SK-N-SH treated with all-trans-retinoic acid at 6 μM for 48 hours (cell line): ENCODE results near the gene COL4A2.

Source experiments
- GLIS3 ChIP-seq: fragments of 250-450 bp; sonication (Bioruptor Pico); IDR thresholded peaks from 2 replicates; pipeline ENCODE4 v1.5.0; 2020; ENCODE audit warnings: mild to moderate bottlenecking, moderate library complexity
- PPARA ChIP-seq: fragments of 250-450 bp; sonication (Bioruptor Pico); IDR thresholded peaks from 2 replicates; pipeline ENCODE4 v1.5.0; 2020; ENCODE audit warnings: mild to moderate bottlenecking, borderline replicate concordance
- RARB ChIP-seq: fragments of 250-450 bp; sonication (Bioruptor Pico); IDR thresholded peaks from 2 replicates; pipeline ENCODE4 v1.8.0; 2021; ENCODE audit warnings: mild to moderate bottlenecking, moderate library complexity
- SNAI2 ChIP-seq: fragments of 250-450 bp; sonication (Bioruptor Pico); IDR thresholded peaks from 2 replicates; pipeline ENCODE4 v1.5.0; 2020; ENCODE audit warnings: mild to moderate bottlenecking, moderate library complexity
- ZC3H10 ChIP-seq: fragments of 250-450 bp; sonication (Bioruptor Pico); IDR thresholded peaks from 2 replicates; pipeline ENCODE4 v1.5.1; 2021; ENCODE audit warnings: mild to moderate bottlenecking, moderate library complexity
- TF ChIP-seq, protein P1 (sequence below): fragments of 250-450 bp; sonication (Bioruptor Pico); IDR thresholded peaks from 2 replicates; pipeline ENCODE4 v1.5.1; 2020; ENCODE audit warnings: low read depth, mild to moderate bottlenecking, moderate library complexity

DNA sequence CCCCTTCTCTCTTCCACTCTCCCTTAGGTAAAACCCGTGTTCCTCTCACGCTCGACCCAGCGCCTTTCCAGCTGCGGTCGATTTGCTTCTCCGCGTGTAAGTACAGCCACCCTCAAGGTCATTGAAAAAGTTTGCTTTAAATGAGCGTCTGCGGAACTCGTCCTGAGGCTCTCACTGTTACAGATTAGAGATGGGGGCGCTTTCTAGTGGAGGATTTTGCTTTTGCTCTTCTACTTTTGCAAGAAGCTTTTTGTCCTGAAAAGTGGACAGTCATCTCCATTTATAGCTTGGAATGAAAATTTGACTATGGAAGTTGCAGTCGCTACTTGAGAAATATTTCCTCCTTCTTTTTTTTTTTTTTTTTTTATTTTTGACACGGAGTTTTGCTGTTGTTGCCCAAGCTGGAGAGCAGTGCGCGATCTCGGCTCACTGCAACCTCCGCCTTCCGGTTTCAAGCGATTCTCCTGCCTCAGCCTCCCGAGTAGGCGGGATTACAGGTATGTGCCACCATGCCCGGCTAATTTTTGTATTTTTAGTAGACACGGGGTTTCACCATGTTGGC is 255.0 kb downstream of the COL4A2 start:
- TF ChIP-seq SNAI2 (CRISPR knock-in tag): no peak
- TF ChIP-seq, protein P1, sequence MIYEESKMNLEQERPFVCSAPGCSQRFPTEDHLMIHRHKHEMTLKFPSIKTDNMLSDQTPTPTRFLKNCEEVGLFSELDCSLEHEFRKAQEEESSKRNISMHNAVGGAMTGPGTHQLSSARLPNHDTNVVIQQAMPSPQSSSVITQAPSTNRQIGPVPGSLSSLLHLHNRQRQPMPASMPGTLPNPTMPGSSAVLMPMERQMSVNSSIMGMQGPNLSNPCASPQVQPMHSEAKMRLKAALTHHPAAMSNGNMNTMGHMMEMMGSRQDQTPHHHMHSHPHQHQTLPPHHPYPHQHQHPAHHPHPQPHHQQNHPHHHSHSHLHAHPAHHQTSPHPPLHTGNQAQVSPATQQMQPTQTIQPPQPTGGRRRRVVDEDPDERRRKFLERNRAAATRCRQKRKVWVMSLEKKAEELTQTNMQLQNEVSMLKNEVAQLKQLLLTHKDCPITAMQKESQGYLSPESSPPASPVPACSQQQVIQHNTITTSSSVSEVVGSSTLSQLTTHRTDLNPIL (CRISPR knock-in tag): no peak
- no peak for TF ChIP-seq GLIS3 (CRISPR knock-in tag)
- no peak for TF ChIP-seq RARB (CRISPR knock-in tag)
- TF ChIP-seq ZC3H10 (CRISPR knock-in tag): no peak
- no peak for TF ChIP-seq PPARA (CRISPR knock-in tag)
